ENCODE data around the gene COX6B2.
"Not testable (repeated sequence)": the region's sequence is repeated elsewhere in the genome, so short reads cannot be mapped to it uniquely, and the experiment has no call there.

Gene COX6B2

GRCh38 chr19:55341595-55342531 lies 12.7 kb downstream of the COX6B2 start:
- no peak overlapping the region for H3K4me3 Mint-ChIP-seq
- ATAC-seq: no peak
- no peaks in the 10 kb centered on the region for H3K9me3 Mint-ChIP-seq
- peaks cover 33% of the 10 kb centered on the region for H3K4me1 Mint-ChIP-seq
- H3K36me3 Mint-ChIP-seq: peaks cover 30% of the 10 kb centered on the region
- H3K27ac Mint-ChIP-seq: no peak overlapping the region
- peaks cover 25% of the 10 kb centered on the region for H3K27me3 Mint-ChIP-seq

- Mint-ChIP-seq H3K9me3 (no peaks in the 10 kb centered on the region), H3K4me1 (peaks cover 33% of the 10 kb centered on the region), H3K27ac (peak overlapping the region; percentile 73), H3K36me3 (peaks cover 30% of the 10 kb centered on the region), H3K27me3 (peaks cover 31% of the 10 kb centered on the region), H3K4me3 (peak overlapping the region; percentile 88)
- ATAC-seq: no peak
Observed at GRCh38 chr19:55341171-55341588, 13.3 kb downstream of the COX6B2 start.

GRCh38 chr19:55340784-55341147 lies 13.8 kb downstream of the COX6B2 start:
- Mint-ChIP-seq H3K9me3 (no peaks in the 10 kb centered on the region), H3K4me3 (peak overlapping the region; percentile 88), H3K27me3 (peaks cover 36% of the 10 kb centered on the region), H3K27ac (peak overlapping the region; percentile 73), H3K4me1 (peaks cover 33% of the 10 kb centered on the region), H3K36me3 (peaks cover 30% of the 10 kb centered on the region)
- ATAC-seq: no peak

GRCh38 chr19:55339889-55340783 lies 14.4 kb downstream of the COX6B2 start:
- Mint-ChIP-seq H3K9me3 (no peaks in the 10 kb centered on the region), H3K4me3 (peak overlapping the region; percentile 90), H3K27me3 (peaks cover 42% of the 10 kb centered on the region), H3K36me3 (peaks cover 24% of the 10 kb centered on the region), H3K4me1 (peaks cover 28% of the 10 kb centered on the region), H3K27ac (peak overlapping the region; percentile 73)
- ATAC-seq: no peak

GRCh38 chr19:55339105-55339888 lies 15.2 kb downstream of the COX6B2 start, which contains the start of gene KMT5C:
KMT5C (plus strand) TSS chr19:55339876; CDS start chr19:55341937, 2,061 bp downstream.
- peak within 1 kb of the TSS; percentile 90 for H3K4me3 Mint-ChIP-seq
- H3K9me3 Mint-ChIP-seq: no peaks in the 10 kb centered on the region
- H3K27ac Mint-ChIP-seq: peak within 1 kb of the TSS; percentile 73
- H3K36me3 Mint-ChIP-seq: peaks cover 15% of the 10 kb centered on the region
- peaks cover 49% of the 10 kb centered on the region for H3K27me3 Mint-ChIP-seq
- peak; percentile 94 for ATAC-seq
- peaks cover 27% of the 10 kb centered on the region for H3K4me1 Mint-ChIP-seq

GRCh38 chr19:55336101-55336500 lies 18.4 kb downstream of the COX6B2 start:
- H3K4me1 Mint-ChIP-seq: peaks cover 20% of the 10 kb centered on the region
- no peak overlapping the region for H3K27ac Mint-ChIP-seq

GRCh38 chr19:55333870-55334269 lies 20.6 kb downstream of the COX6B2 start:
- peaks cover 6% of the 10 kb centered on the region for H3K4me1 Mint-ChIP-seq
- H3K36me3 Mint-ChIP-seq: no peaks in the 10 kb centered on the region
- no peak overlapping the region for H3K27ac Mint-ChIP-seq
- no peaks in the 10 kb centered on the region for H3K9me3 Mint-ChIP-seq
- no peak overlapping the region for H3K4me3 Mint-ChIP-seq
- no peak for ATAC-seq
- H3K27me3 Mint-ChIP-seq: peaks cover 59% of the 10 kb centered on the region

More at GRCh38 chr19:55336101-55336500, 18.4 kb downstream of the COX6B2 start:
- Mint-ChIP-seq H3K27me3 (peaks cover 66% of the 10 kb centered on the region), H3K36me3 (no peaks in the 10 kb centered on the region), H3K9me3 (no peaks in the 10 kb centered on the region), H3K4me3 (no peak overlapping the region)
- ATAC-seq: no peak

GRCh38 chr19:55329791-55330190 lies 24.7 kb downstream of the COX6B2 start:
- not testable (repeated sequence) for ATAC-seq, H3K36me3 Mint-ChIP-seq, H3K27ac Mint-ChIP-seq, H3K9me3 Mint-ChIP-seq, H3K4me3 Mint-ChIP-seq, H3K4me1 Mint-ChIP-seq
- peaks cover 50% of the 10 kb centered on the region for H3K27me3 Mint-ChIP-seq

GRCh38 chr19:55328774-55329318 lies 25.7 kb downstream of the COX6B2 start:
- not testable (repeated sequence) for ATAC-seq, H3K9me3 Mint-ChIP-seq, H3K4me1 Mint-ChIP-seq, H3K36me3 Mint-ChIP-seq, H3K27ac Mint-ChIP-seq, H3K4me3 Mint-ChIP-seq
- H3K27me3 Mint-ChIP-seq: peaks cover 46% of the 10 kb centered on the region

GRCh38 chr19:55325172-55325571 lies 29.3 kb downstream of the COX6B2 start, which contains the start of gene TMEM150B:
TMEM150B (minus strand) TSS chr19:55325341; CDS start chr19:55321036, 4,305 bp downstream.
- Mint-ChIP-seq H3K9me3 (no peaks in the 10 kb centered on the region), H3K27ac (no peak within 1 kb of the TSS), H3K4me1 (peaks cover 5% of the 10 kb centered on the region), H3K4me3 (no peak within 1 kb of the TSS), H3K36me3 (no peaks in the 10 kb centered on the region), H3K27me3 (peaks cover 62% of the 10 kb centered on the region)
- ATAC-seq: no peak

GRCh38 chr19:55324662-55325061 lies 29.9 kb downstream of the COX6B2 start:
- no peaks in the 10 kb centered on the region for H3K9me3 Mint-ChIP-seq
- H3K4me3 Mint-ChIP-seq: no peak overlapping the region
- H3K4me1 Mint-ChIP-seq: peaks cover 5% of the 10 kb centered on the region
- peaks cover 67% of the 10 kb centered on the region for H3K27me3 Mint-ChIP-seq
- H3K27ac Mint-ChIP-seq: no peak overlapping the region
- ATAC-seq: no peak
- no peaks in the 10 kb centered on the region for H3K36me3 Mint-ChIP-seq

- no peaks in the 10 kb centered on the region for H3K36me3 Mint-ChIP-seq
- H3K9me3 Mint-ChIP-seq: no peaks in the 10 kb centered on the region
- H3K27me3 Mint-ChIP-seq: peaks cover 61% of the 10 kb centered on the region
- ATAC-seq: peak; percentile 43
- peaks cover 5% of the 10 kb centered on the region for H3K4me1 Mint-ChIP-seq
- H3K27ac Mint-ChIP-seq: no peak overlapping the region
- no peak overlapping the region for H3K4me3 Mint-ChIP-seq
Observed at GRCh38 chr19:55322204-55322885, 32.2 kb downstream of the COX6B2 start.

- H3K27ac Mint-ChIP-seq: no peak overlapping the region
- peaks cover 59% of the 10 kb centered on the region for H3K27me3 Mint-ChIP-seq
- no peak overlapping the region for H3K4me3 Mint-ChIP-seq
- H3K36me3 Mint-ChIP-seq: no peaks in the 10 kb centered on the region
- H3K9me3 Mint-ChIP-seq: no peaks in the 10 kb centered on the region
- no peak for ATAC-seq
- H3K4me1 Mint-ChIP-seq: peaks cover 5% of the 10 kb centered on the region
Observed at GRCh38 chr19:55321466-55322137, 32.9 kb downstream of the COX6B2 start.

Measured in stimulated activated memory B cell treated with anti-CD40 and anti-IgM and Interleukin-4, amounts not matched to agents 10 μg/mL and 1 μg/mL and 100 μg/mL, for 72 hours (primary cell).